ENCODE data around the gene LMAN2.
"Not testable (repeated sequence)": the region's sequence is repeated elsewhere in the genome, so short reads cannot be mapped to it uniquely, and the experiment has no call there.

Gene LMAN2

DNA sequence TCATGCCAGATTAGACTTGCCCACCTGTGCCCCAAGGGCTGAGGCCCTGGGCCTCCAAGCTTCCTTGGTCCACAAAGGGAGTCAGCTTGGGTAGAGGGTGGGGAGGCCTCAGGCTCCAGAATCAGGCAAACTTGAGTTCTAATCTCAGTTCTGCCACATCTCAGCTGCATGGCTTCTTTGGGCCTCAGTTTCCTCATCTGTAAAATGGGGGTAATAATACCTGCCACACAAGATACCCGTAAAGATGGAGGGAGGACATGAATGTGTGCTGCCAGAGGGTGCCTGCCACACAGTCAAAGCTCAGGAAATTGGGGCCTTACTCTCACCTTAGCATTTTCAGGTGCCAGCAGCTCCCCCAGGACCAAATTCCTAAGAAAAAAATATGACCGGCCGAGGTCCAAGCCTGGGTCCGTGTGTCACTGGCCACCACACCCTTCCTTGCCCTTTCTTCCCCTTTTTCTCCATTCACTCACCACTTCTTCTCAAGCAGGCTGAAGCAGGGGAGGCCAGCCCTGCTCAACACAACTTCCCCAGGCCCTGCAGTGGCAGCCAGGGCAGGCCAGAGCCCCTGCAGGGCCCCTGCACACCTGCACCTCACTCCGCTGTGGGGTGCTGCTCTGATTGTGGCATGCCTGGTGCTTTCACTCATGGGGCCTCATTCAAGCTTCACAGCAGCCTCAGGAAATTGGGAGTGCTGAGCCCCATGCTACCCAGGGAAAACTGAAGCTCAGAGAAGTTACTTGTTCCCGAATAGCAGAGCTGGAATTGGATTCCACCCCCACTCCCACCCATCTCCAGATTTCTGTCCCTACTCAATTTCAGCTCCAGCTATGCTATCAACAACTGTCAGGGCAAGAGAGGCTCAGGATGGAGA is 10.2 kb upstream of the LMAN2 start:
- H3K9me3 ChIP-seq (ENCODE audit: low read length): no peaks in the 10 kb centered on the region
- H3K27me3 ChIP-seq (ENCODE audit: control insufficient read depth in 1 of 2, insufficient read depth in 2 of 2, low read length in 2 of 2): peaks cover 0 to 8% of the 10 kb centered on the region in 2 donors
- H3K9ac ChIP-seq (ENCODE audit: low read length): no peak overlapping the region
- no peak overlapping the region for H3K4me3 ChIP-seq (ENCODE audit: low read depth in 1 of 2, low read length in 2 of 2)
- H3K27ac ChIP-seq (ENCODE audit: low read depth, low read length): no peak overlapping the region
- no peaks in the 10 kb centered on the region for H3K36me3 ChIP-seq (ENCODE audit: insufficient read depth, low read length)
- peaks cover 20% of the 10 kb centered on the region for H3K4me1 ChIP-seq (ENCODE audit: insufficient read depth, low read length)

DNA sequence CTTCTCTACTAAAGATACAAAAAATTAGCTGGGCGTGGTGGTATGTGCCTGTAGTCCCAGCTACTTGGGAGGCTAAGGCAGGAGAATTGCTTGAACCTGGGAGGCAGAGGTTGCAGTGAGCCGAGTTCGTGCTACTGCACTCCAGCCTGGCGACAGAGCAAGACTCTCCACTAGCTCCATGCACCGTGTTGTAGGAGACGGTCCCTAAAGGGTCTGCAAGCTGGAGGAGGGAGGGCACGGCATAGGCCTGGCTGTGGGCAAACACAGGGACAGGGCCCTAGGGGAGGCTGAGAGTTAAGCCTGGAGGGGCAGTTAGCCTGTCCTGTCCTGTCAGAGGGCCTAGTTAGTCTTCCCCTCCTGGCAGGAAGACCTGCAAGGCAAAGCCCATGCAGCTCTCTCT is 9.3 kb upstream of the LMAN2 start:
- not testable (repeated sequence) for H3K9me3 ChIP-seq (ENCODE audit: low read length); H3K4me3 ChIP-seq (ENCODE audit: low read depth in 1 of 2, low read length in 2 of 2); H3K27ac ChIP-seq (ENCODE audit: low read depth, low read length); H3K27me3 ChIP-seq (ENCODE audit: control insufficient read depth in 1 of 2, insufficient read depth in 2 of 2, low read length in 2 of 2); H3K9ac ChIP-seq (ENCODE audit: low read length); H3K36me3 ChIP-seq (ENCODE audit: insufficient read depth, low read length)
- peaks cover 11% of the 10 kb centered on the region for H3K4me1 ChIP-seq (ENCODE audit: insufficient read depth, low read length)

DNA sequence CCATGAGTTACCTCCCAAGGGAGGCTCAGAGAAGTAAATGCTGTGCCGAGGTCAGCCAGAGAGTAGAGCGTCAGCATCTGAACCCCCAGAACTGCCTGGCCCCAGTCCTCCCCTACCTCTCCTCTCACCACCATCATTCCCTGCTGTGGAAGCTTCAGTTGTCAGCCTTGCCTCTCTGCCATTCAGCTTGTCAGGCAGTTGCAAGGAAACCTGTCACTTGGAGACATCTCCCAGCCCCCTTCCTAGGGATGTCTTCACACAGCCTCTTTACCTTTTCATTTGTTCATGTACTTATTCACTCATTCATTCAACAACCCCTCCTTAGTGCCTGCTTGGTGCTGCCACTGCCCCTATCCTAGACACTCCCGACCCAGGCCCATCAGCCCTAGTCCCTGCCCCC is 8.4 kb upstream of the LMAN2 start:
- Histone ChIP-seq H3K27me3 (ENCODE audit: control insufficient read depth in 1 of 2, insufficient read depth in 2 of 2, low read length in 2 of 2) (peaks cover 0 to 8% of the 10 kb centered on the region in 2 donors), H3K9me3 (ENCODE audit: low read length) (no peaks in the 10 kb centered on the region), H3K9ac (ENCODE audit: low read length) (no peak overlapping the region), H3K27ac (ENCODE audit: low read depth, low read length) (no peak overlapping the region), H3K36me3 (ENCODE audit: insufficient read depth, low read length) (no peaks in the 10 kb centered on the region), H3K4me3 (ENCODE audit: low read depth in 1 of 2, low read length in 2 of 2) (no peak overlapping the region), H3K4me1 (ENCODE audit: insufficient read depth, low read length) (peaks cover 8% of the 10 kb centered on the region)

- H3K9me3 ChIP-seq (ENCODE audit: low read length): no peaks in the 10 kb centered on the region
- peaks cover 0 to 8% of the 10 kb centered on the region in 2 donors for H3K27me3 ChIP-seq (ENCODE audit: control insufficient read depth in 1 of 2, insufficient read depth in 2 of 2, low read length in 2 of 2)
- no peaks in the 10 kb centered on the region for H3K36me3 ChIP-seq (ENCODE audit: insufficient read depth, low read length)
- H3K4me1 ChIP-seq (ENCODE audit: insufficient read depth, low read length): peaks cover 8% of the 10 kb centered on the region
- H3K4me3 ChIP-seq (ENCODE audit: low read depth in 1 of 2, low read length in 2 of 2): no peak overlapping the region
- no peak overlapping the region for H3K27ac ChIP-seq (ENCODE audit: low read depth, low read length)
- H3K9ac ChIP-seq (ENCODE audit: low read length): no peak overlapping the region
Measured at GRCh38 chr5:177359451-177359851, 8.0 kb upstream of the LMAN2 start.

DNA sequence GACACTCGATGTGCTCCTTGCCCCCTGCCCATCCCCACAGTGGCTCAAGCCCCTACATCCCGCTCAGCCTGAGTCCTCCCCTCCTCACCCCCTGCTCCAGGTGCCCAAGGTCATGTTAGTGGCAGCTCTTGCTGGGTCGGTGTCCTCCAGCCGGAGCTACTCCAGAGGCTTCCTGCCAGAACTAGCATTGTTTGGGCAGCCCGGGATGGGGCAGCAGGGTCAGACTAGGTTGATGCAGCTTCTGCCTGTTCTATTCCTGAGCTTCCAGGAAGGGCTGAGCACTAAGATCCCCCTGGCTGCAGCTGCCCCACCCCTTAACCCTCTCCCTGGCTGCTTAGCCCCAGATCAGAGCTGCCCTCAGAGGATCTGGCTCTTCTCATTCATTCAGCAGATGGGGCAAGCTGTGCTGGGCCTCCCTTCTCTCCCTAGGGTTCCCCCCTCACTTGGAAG is 6.9 kb upstream of the LMAN2 start:
- no peak overlapping the region for H3K4me3 ChIP-seq (ENCODE audit: low read depth in 1 of 2, low read length in 2 of 2)
- no peak overlapping the region for H3K9ac ChIP-seq (ENCODE audit: low read length)
- peaks cover 2% of the 10 kb centered on the region for H3K4me1 ChIP-seq (ENCODE audit: insufficient read depth, low read length)
- peaks cover 0 to 8% of the 10 kb centered on the region in 2 donors for H3K27me3 ChIP-seq (ENCODE audit: control insufficient read depth in 1 of 2, insufficient read depth in 2 of 2, low read length in 2 of 2)
- H3K36me3 ChIP-seq (ENCODE audit: insufficient read depth, low read length): no peaks in the 10 kb centered on the region
- no peaks in the 10 kb centered on the region for H3K9me3 ChIP-seq (ENCODE audit: low read length)
- no peak overlapping the region for H3K27ac ChIP-seq (ENCODE audit: low read depth, low read length)

- Histone ChIP-seq H3K4me3 (ENCODE audit: low read depth in 1 of 2, low read length in 2 of 2) (no peak within 1 kb of the TSS), H3K9ac (ENCODE audit: low read length) (no peak within 1 kb of the TSS), H3K27me3 (ENCODE audit: control insufficient read depth in 1 of 2, insufficient read depth in 2 of 2, low read length in 2 of 2) (peaks cover 0 to 8% of the 10 kb centered on the region in 2 donors), H3K9me3 (ENCODE audit: low read length) (no peaks in the 10 kb centered on the region), H3K36me3 (ENCODE audit: insufficient read depth, low read length) (no peaks in the 10 kb centered on the region), H3K27ac (ENCODE audit: low read depth, low read length) (no peak within 1 kb of the TSS), H3K4me1 (ENCODE audit: insufficient read depth, low read length) (no peaks in the 10 kb centered on the region)
Measured at GRCh38 chr5:177357459-177358351, 6.2 kb upstream of the LMAN2 start, which contains the start of gene RGS14. Gene RGS14 (plus strand): TSS chr5:177357924. CDS start chr5:177358025, 101 bp downstream.

- Histone ChIP-seq H3K36me3 (ENCODE audit: insufficient read depth, low read length) (no peaks in the 10 kb centered on the region), H3K9me3 (ENCODE audit: low read length) (no peaks in the 10 kb centered on the region), H3K27me3 (ENCODE audit: control insufficient read depth in 1 of 2, insufficient read depth in 2 of 2, low read length in 2 of 2) (peaks cover 0 to 8% of the 10 kb centered on the region in 2 donors), H3K9ac (ENCODE audit: low read length) (no peak overlapping the region), H3K4me3 (ENCODE audit: low read depth in 1 of 2, low read length in 2 of 2) (no peak overlapping the region), H3K27ac (ENCODE audit: low read depth, low read length) (no peak overlapping the region), H3K4me1 (ENCODE audit: insufficient read depth, low read length) (no peaks in the 10 kb centered on the region)
Measured at GRCh38 chr5:177357146-177357458, 5.6 kb upstream of the LMAN2 start.

DNA sequence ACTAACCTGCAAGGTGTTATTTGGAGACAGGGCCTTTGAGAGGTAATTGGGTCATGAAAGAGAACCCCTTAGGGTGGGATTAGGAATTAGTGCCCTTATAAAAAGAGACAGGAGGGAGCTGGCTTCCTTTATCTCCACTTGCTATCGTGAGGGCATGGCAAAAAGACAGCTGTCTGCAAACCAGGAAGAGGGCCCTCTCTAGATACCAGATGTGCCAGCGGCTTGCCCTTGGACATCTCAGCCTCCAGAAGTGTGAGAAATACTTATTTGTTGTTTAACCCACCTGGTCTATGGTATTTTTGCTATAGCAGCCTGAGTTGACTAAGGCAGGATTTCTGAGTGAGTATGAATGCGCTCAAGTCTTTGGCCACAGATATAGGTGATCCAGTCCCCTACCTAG is 5.3 kb upstream of the LMAN2 start:
- H3K4me3 ChIP-seq (ENCODE audit: low read depth in 1 of 2, low read length in 2 of 2): no peak overlapping the region
- peaks cover 0 to 8% of the 10 kb centered on the region in 2 donors for H3K27me3 ChIP-seq (ENCODE audit: control insufficient read depth in 1 of 2, insufficient read depth in 2 of 2, low read length in 2 of 2)
- no peak overlapping the region for H3K9ac ChIP-seq (ENCODE audit: low read length)
- no peaks in the 10 kb centered on the region for H3K4me1 ChIP-seq (ENCODE audit: insufficient read depth, low read length)
- no peaks in the 10 kb centered on the region for H3K36me3 ChIP-seq (ENCODE audit: insufficient read depth, low read length)
- no peaks in the 10 kb centered on the region for H3K9me3 ChIP-seq (ENCODE audit: low read length)
- no peak overlapping the region for H3K27ac ChIP-seq (ENCODE audit: low read depth, low read length)

- H3K4me1 ChIP-seq (ENCODE audit: insufficient read depth, low read length): peaks cover 2% of the 10 kb centered on the region
- H3K36me3 ChIP-seq (ENCODE audit: insufficient read depth, low read length): no peaks in the 10 kb centered on the region
- no peak overlapping the region for H3K9ac ChIP-seq (ENCODE audit: low read length)
- no peak overlapping the region for H3K27ac ChIP-seq (ENCODE audit: low read depth, low read length)
- H3K4me3 ChIP-seq (ENCODE audit: low read depth in 1 of 2, low read length in 2 of 2): no peak overlapping the region
- H3K9me3 ChIP-seq (ENCODE audit: low read length): no peaks in the 10 kb centered on the region
- H3K27me3 ChIP-seq (ENCODE audit: control insufficient read depth in 1 of 2, insufficient read depth in 2 of 2, low read length in 2 of 2): peaks cover 0 to 8% of the 10 kb centered on the region in 2 donors
Measured at GRCh38 chr5:177355868-177356168, 4.3 kb upstream of the LMAN2 start.

DNA sequence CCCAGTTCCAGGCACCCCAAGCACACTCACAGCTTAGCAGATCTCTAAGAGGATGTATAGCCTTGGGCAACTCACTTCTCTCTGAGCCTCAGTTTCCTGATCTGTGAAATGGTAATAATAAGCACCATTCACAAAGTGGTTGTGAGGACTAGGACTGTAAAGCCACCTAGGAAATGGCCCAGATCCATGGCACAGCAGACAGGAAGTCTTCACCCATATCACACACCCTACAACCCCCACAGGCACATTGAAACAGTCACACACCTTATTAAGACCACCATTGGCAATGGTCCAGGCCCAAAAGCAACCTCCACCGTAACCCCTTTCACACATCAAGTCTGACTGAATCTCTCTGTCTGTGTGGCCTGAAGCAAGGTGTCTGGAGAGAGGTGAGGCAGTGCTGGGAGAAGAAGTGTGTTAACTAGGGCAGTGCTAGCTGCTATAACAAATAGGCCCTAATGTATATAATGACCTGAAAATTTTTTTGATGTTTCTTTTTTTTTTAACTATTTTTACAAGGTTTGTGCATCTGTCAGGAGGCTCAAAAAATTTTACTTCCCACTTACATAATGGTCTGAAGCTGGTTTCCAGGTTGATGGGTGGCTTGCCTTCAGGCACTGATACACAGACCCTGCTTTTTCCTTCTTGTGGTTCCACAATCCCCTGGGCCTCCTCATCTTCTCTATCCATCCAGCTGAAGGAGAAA is 3.8 kb upstream of the LMAN2 start:
- Histone ChIP-seq H3K4me1 (ENCODE audit: insufficient read depth, low read length) (peaks cover 7% of the 10 kb centered on the region), H3K27me3 (ENCODE audit: control insufficient read depth in 1 of 2, insufficient read depth in 2 of 2, low read length in 2 of 2) (peaks cover 0 to 8% of the 10 kb centered on the region in 2 donors), H3K9ac (ENCODE audit: low read length) (no peak overlapping the region), H3K9me3 (ENCODE audit: low read length) (no peaks in the 10 kb centered on the region), H3K4me3 (ENCODE audit: low read depth in 1 of 2, low read length in 2 of 2) (no peak overlapping the region), H3K27ac (ENCODE audit: low read depth, low read length) (no peak overlapping the region), H3K36me3 (ENCODE audit: insufficient read depth, low read length) (peaks cover under 1% of the 10 kb centered on the region)

DNA sequence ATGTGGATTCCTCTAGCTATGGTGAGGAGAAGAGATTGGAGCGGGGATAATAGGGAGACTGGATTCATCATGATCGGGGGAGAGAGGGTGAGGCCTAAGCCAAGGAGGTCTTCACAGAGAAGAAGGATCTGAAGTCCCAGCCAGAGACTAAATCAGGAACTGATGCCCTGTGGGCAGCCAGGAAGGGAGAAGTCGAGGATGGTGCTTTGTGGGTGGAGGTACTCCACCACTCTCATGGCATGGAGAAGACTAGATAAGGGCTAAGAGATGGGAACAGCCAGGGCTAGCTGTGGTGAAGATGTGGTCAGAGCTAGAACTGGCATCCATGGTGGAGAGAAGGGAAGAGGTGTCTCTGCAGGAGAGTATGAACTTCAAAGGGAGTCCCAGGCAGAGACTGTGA is 3.2 kb upstream of the LMAN2 start:
- Histone ChIP-seq H3K9me3 (ENCODE audit: low read length) (no peaks in the 10 kb centered on the region), H3K27me3 (ENCODE audit: control insufficient read depth in 1 of 2, insufficient read depth in 2 of 2, low read length in 2 of 2) (peaks cover 0 to 8% of the 10 kb centered on the region in 2 donors), H3K27ac (ENCODE audit: low read depth, low read length) (no peak overlapping the region), H3K36me3 (ENCODE audit: insufficient read depth, low read length) (peaks cover 6% of the 10 kb centered on the region), H3K4me1 (ENCODE audit: insufficient read depth, low read length) (peaks cover 13% of the 10 kb centered on the region), H3K9ac (ENCODE audit: low read length) (no peak overlapping the region), H3K4me3 (ENCODE audit: low read depth in 1 of 2, low read length in 2 of 2) (no peak overlapping the region)
